A549 (cell line): ENCODE measurements around the gene DBH.

Experiments used
- BHLHE40 ChIP-seq: IDR thresholded peaks from 2 replicates; pipeline ENCODE4 v1.6.1; 2012; ENCODE audit warnings: low read depth, low read length, inconsistent platforms
- CBX2 ChIP-seq: fragments of 200-600 bp; sonication (generic); IDR thresholded peaks from 2 replicates; pipeline ENCODE4 v1.6.1; 2016; ENCODE audit warnings: low read depth, mild to moderate bottlenecking, borderline replicate concordance
- CEBPB ChIP-seq, 2 experiments: fragments of >200 bp in 1 of 2; sonication (Bioruptor Twin) in 1 of 2; formaldehyde crosslinking in 1 of 2; IDR thresholded peaks; 2 replicates each; pipeline ENCODE4 v1.6.1; 2012 to 2016
- CHD4 ChIP-seq: fragments of 200-600 bp; sonication (generic); IDR thresholded peaks from 2 replicates; pipeline ENCODE4 v1.6.1; 2016; ENCODE audit warnings: antibody characterized with exemption, mild to moderate bottlenecking, borderline replicate concordance
- CTCF ChIP-seq: fragments of >200 bp; sonication (Bioruptor Twin); formaldehyde crosslinking; IDR thresholded peaks from 3 replicates; pipeline ENCODE4 v1.5.1; 2016
- HES2 ChIP-seq: fragments of >200 bp; sonication (Bioruptor Twin); formaldehyde crosslinking; IDR thresholded peaks from 2 replicates; pipeline ENCODE4 v1.6.1; 2016
- KDM1A ChIP-seq: fragments of 200-600 bp; sonication (generic); IDR thresholded peaks from 2 replicates; pipeline ENCODE4 v1.6.1; 2016; ENCODE audit warnings: low read depth, mild to moderate bottlenecking
- RAD21 ChIP-seq, 2 experiments: fragments of >200 bp in 1 of 2; sonication (Bioruptor Twin) in 1 of 2; formaldehyde crosslinking in 1 of 2; IDR thresholded peaks in 1 of 2; conservative IDR thresholded peaks in 1 of 2; 2 replicates in 1 of 2; 3 replicates in 1 of 2; pipeline ENCODE4 v1.6.1; 2012 to 2018; ENCODE audit warnings: inconsistent platforms in 1 of 2
- RARB ChIP-seq: fragments of 250-450 bp; sonication (Bioruptor Pico); IDR thresholded peaks from 2 replicates; pipeline ENCODE4 v1.8.0; 2021; ENCODE audit warnings: mild to moderate bottlenecking, moderate library complexity
- REST ChIP-seq: fragments of 200-600 bp; sonication (generic); IDR thresholded peaks from 2 replicates; pipeline ENCODE4 v1.6.1; 2016; ENCODE audit warnings: antibody characterized with exemption, mild to moderate bottlenecking, moderate library complexity
- RFX5 ChIP-seq: fragments of 450-650 bp; IDR thresholded peaks from 2 replicates; pipeline ENCODE4 v1.7.1; 2014; ENCODE audit warnings: antibody characterized with exemption, mild to moderate bottlenecking, moderate library complexity
- SMC3 ChIP-seq: fragments of >200 bp; sonication (Bioruptor Twin); formaldehyde crosslinking; IDR thresholded peaks from 3 replicates; pipeline ENCODE4 v1.6.1; 2018; ENCODE audit warnings: inconsistent platforms
- TF ChIP-seq, protein P1 (sequence below): IDR thresholded peaks from 2 replicates; pipeline ENCODE4 v1.6.1; 2012

DNA sequence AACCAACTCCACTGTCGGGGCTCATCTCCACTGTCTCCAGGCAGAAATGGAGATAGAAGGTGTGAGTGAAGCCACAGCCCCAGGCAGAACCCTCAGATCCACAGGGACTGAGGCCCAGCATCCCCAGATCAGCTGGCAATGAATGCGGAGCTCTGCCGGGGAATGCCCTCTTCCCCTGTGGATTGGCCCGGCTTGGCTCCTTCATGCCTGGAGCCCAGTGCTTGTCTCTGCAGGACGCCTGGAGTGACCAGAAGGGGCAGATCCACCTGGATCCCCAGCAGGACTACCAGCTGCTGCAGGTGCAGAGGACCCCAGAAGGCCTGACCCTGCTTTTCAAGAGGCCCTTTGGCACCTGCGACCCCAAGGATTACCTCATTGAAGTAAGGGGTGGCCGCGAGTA, 3.5 kb downstream of the DBH start:
- TF ChIP-seq CTCF: no peak
- TF ChIP-seq REST: no peak
- TF ChIP-seq CBX2: no peak
- TF ChIP-seq, protein P1, sequence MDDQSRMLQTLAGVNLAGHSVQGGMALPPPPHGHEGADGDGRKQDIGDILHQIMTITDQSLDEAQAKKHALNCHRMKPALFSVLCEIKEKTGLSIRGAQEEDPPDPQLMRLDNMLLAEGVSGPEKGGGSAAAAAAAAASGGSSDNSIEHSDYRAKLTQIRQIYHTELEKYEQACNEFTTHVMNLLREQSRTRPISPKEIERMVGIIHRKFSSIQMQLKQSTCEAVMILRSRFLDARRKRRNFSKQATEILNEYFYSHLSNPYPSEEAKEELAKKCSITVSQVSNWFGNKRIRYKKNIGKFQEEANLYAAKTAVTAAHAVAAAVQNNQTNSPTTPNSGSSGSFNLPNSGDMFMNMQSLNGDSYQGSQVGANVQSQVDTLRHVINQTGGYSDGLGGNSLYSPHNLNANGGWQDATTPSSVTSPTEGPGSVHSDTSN: no peak
- TF ChIP-seq CEBPB (IDR thresholded peaks at IDR 0.05): no peak
- TF ChIP-seq KDM1A: no peak
- TF ChIP-seq RAD21 (conservative IDR thresholded peaks at IDR 0.05 in 1 of 2, IDR thresholded peaks at IDR 0.05 in 1 of 2): no peak
- TF ChIP-seq CHD4: no peak
- TF ChIP-seq RFX5: no peak
- TF ChIP-seq HES2: no peak
- TF ChIP-seq SMC3: no peak
- no peak for TF ChIP-seq BHLHE40
- no peak for TF ChIP-seq RARB
